Ureter (tissue), 1 donor: Measurements from ENCODE around the gene RNF207. TPM values are rescaled to one million over a fixed set of nuclear protein-coding genes. Genes with fewer than 3 reads are reported as not detected.

Experiments
- DNase-seq: peaks from one replicate; pipeline ENCODE4 v3.0.0-alpha.2; 2020; ENCODE audit warnings: low spot score
- total RNA-seq: library from RNA; stranded (reverse); gene quantifications from one replicate; pipeline ENCODE4 v1.2.4, GENCODE V29; 2023
- donor health status: DM: yes; HTN: yes; CAD: no.

The RNF207 gene
- total RNA-seq, 1 donor from 2014 or later: 63.0 TPM

DNA sequence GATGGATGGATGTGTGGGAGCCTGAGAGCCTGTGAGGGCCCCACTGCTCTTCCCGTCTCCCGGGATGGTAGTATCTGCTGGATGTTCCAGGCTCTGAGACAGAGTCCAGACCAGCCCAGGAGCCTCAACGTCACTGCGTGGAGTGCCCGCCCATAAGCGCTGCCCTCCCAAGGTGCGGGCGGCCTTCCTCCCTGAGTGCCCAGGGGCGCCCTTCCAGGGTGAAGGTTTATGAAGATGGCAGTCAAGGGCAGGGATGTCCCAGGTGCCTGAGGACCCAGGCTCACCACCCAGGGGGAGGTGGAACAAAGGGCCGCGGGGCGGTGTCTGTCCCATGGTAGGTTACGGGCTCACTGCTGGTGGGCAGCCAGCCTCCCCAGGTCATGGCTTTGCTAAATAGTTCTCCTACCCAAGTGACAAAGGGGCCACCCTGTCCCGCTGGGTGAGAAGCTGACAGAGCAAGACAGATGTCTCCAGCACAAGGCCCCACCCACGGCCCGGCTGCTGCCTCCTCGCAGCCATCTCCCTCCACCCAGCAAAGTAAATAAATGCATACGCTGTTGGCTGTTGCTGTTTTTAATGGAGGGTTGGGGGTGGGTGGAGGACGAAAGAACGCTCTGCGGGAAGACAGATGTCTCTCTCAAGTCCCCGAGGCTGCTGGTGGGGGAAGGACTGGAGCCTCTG is 63.9 kb downstream of the RNF207 start:
- DNase-seq: no peak

DNA sequence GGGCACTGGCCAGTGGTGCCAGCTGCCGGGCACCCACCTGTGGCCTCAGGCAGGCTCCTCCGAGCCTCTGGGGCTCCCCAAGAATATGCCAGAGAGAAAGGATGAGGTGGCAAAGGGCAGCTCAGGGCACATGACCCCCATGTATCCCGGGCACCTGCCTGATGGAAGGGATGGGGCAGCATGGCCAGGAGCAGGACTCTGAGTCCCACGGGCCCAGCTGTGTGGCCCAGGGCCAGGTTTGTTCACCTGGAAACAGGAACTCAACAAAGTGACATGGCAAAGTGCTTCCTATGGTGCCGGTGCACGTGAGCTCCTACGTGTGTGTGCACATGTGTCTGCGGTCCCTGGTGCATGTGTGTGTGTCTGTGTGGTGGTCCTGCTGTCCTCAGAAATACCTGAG is 64.5 kb downstream of the RNF207 start:
- no peak for DNase-seq

Other genes with a start within 250 kb of the RNF207 start
- 15.3 TPM for gene NPHP4, start 213.7 kb upstream of the RNF207 start, total RNA-seq
- 17.5 TPM for gene KCNAB2, start 160.2 kb upstream of the RNF207 start, total RNA-seq
- gene CHD5, start 25.8 kb upstream of the RNF207 start, total RNA-seq: 0.83 TPM
- 595 TPM for gene RPL22, start 6.5 kb upstream of the RNF207 start, total RNA-seq
- gene ICMT, start 29.8 kb downstream of the RNF207 start, total RNA-seq: 52.1 TPM
- gene HES3, start 38.1 kb downstream of the RNF207 start, total RNA-seq: not detected
- 7.2 TPM for gene GPR153, start 55.0 kb downstream of the RNF207 start, total RNA-seq
- 19.1 TPM for gene ACOT7, start 187.6 kb downstream of the RNF207 start, total RNA-seq
- 2.1 TPM for gene HES2, start 213.8 kb downstream of the RNF207 start, total RNA-seq
- gene ESPN, start 218.7 kb downstream of the RNF207 start, total RNA-seq: 6.2 TPM